GM13977 (cell line): ENCODE data around the gene CCNE1.

Experiments used
- DNase-seq: peaks from one replicate; pipeline ENCODE4 v3.0.0; 2012; ENCODE audit warnings: low spot score
- CTCF ChIP-seq: IDR thresholded peaks from 2 replicates; pipeline ENCODE4 v1.5.1; 2012; ENCODE audit warnings: mild to moderate bottlenecking, control low read depth; ENCODE audit not compliant: insufficient read depth; ENCODE audit errors: extremely low read depth, missing control alignments
- in situ Hi-C: fragments of 300-500 bp; cut with MboI; formaldehyde crosslinking; loops from one replicate; pipeline ENCODE4 v1.12.0; 2022; ENCODE audit warnings: low sequenced_read_pairs, low pct_unique_long_range_greater_than_20kb, mixed read lengths, inconsistent platforms; ENCODE audit not compliant: unreplicated experiment

CCNE1 gene

DNA sequence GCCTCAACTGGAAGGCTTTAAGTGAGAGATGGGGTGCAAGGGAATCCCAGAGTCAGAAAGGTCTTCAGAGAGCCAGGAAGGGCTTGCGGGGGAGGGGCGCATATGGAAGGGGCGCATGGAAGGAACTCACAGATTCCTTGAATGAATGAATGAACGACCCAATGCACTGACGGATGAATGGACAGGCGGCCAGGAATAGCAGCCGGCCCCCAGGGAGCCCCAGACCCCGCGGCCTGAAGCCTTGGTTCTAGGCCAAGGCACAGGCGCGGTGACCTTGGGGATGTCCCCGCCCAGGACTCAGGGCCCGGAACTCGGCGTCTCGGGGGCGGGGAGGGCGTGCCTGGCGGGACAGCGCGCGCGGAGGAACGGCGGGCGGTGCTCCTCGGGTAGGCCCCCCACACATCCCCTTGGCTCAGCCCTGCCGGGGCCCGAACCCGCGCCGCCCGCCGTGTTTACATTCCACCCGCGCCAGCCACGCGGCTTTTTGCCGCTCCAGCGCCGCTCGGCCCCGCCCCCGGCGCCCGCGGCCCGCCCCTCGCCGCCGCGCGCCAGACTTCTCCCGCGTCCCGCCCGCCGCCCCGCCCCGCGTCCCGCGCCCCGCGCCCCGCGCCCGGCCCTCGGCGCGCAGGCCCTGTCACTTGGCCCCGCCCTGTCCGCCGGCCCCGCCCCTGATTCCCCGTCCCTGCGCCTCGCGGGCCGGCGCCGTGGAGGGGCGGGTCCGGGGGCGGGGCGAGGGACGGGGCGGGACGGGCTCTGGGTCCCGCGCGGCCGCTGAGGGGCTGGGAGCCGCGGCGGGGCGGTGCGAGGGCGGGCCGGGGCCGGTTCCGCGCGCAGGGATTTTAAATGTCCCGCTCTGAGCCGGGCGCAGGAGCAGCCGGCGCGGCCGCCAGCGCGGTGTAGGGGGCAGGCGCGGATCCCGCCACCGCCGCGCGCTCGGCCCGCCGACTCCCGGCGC is at the start of gene CCNE1:
TSS of gene CCNE1 (plus strand) at position 867 of the 955 bp plus-strand sequence. CDS start 565 bp downstream, outside the sequence.
- TF ChIP-seq CTCF: no peak
- peak; percentile 99 for DNase-seq
- in situ Hi-C loops: no loop called here

DNA sequence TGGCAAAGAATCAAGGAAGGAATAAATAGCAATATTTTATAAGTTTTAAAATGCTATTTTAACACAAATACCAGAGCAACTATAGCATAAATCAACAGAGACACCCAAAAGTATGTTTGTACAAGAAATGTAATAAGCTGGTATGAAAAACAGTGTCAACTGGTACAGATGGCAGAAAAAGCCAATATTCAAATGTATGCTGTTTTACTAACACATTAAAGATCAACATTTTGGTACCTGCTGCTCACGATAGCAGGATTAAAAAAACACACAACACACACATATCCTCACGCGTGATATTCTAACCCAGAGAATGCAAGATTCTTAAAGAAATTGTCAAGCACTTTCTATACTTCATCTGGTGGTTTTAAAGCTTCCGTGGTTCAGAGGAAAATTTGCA is 48.6 kb upstream of the CCNE1 start:
- in situ Hi-C loops: no loop called here
- no peak for TF ChIP-seq CTCF
- no peak for DNase-seq

- in situ Hi-C loops: no loop called here
- no peak for TF ChIP-seq CTCF
- DNase-seq: no peak
These were observed 47.4 kb upstream of the CCNE1 start for GRCh38 chr19:29764361-29764760.

DNA sequence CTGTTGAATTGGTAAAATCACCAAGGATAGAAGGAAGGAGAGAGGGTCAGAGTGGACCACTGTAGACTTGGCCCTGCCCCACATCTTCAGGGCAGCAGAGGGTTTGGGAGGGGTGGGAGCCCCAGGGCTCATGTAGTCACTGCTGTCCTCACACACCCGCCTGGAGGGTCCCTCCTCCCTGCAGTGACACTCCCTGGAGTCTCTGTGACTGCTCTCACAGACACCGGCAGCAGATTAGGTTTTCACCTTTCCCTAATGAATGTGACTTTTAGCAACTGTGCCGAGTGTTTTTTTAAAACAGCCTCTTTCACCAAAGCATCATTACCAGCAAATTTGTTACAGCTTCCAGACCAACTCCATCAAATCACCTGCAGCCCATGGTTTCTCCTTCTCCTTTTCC is 45.7 kb upstream of the CCNE1 start:
- in situ Hi-C loops: no loop called here
- no peak for DNase-seq
- no peak for TF ChIP-seq CTCF

DNA sequence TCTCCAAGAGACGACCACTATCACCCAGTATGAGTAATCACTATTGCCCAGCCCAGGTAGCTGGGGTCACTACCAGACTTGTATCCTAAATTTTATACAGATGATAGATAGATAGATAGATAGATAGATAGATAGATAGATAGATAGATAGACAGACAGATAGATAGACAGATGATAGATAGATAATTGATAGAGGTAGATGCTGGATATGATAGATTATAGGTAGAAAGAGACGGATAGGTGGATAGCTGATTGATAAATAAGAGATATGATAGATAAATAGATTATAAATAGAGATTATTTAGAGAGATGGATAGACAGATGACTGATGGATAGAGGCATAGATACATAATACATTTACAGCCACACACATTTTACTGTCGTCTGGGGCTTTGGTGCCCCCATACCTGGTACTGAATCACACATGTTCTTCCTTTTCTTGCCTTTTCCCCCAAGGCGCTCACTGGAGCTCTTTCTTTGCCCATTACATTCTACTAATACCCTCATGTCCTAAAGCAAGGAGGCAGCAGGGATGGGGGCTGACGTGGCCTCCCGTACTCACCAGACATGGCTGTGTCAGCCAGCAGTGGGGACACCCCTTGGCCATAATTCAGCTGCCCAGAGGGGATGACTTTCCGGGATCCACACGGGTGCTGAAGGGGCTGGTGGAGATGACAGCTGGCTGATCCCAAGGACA is 44.6 kb upstream of the CCNE1 start:
- TF ChIP-seq CTCF: no peak
- DNase-seq: no peak
- in situ Hi-C loops: no loop called here

- in situ Hi-C loops: no loop called here
- no peak for TF ChIP-seq CTCF
- DNase-seq: no peak
These were observed 43.6 kb upstream of the CCNE1 start for GRCh38 chr19:29768166-29768565.
